MCF 10A (cell line): ENCODE data around the gene RNF212B. TPM values are rescaled to one million over a fixed set of nuclear protein-coding genes. Genes with fewer than 3 reads are reported as not detected.
"Not testable (repeated sequence)": the region's sequence is repeated elsewhere in the genome, so short reads cannot be mapped to it uniquely, and the experiment has no call there.

Source experiments
- BruUV-seq: library from RNA; stranded (reverse); fragments of 400-500 nt; replicated peaks from 2 replicates; lab custom pipeline; 2021; lab: Mats Ljungman, UMichigan
- CTCF ChIA-PET: fragments of 300-600 bp; sonication (Branson Sonifier 250); formaldehyde crosslinking; extraction: SDS; loops from one replicate; lab custom pipeline; 2021; ENCODE audit warnings: antibody characterized with exemption, inconsistent platforms; lab: Yijun Ruan, JAX
- POLR2A ChIA-PET: fragments of 300-600, 350-650 bp; sonication (Branson Sonifier 250); formaldehyde crosslinking; extraction: SDS; loops from one replicate; lab custom pipeline; 2020; ENCODE audit warnings: antibody characterized with exemption, inconsistent platforms; lab: Yijun Ruan, JAX
- DNase-seq: peaks from one replicate; pipeline ENCODE4 v3.0.0-alpha.2; 2018; ENCODE audit not compliant: unreplicated experiment
- H3K27ac Mint-ChIP-seq: one replicate; pipeline ENCODE4 v1.8.0; 2022; ENCODE audit warnings: mild to moderate bottlenecking, low read depth, mixed read lengths; ENCODE audit not compliant: unreplicated experiment
- H3K27me3 Mint-ChIP-seq: one replicate; pipeline ENCODE4 v1.8.0; 2022; ENCODE audit warnings: mixed read lengths; ENCODE audit not compliant: insufficient read depth, unreplicated experiment
- H3K36me3 Mint-ChIP-seq: one replicate; pipeline ENCODE4 v1.8.0; 2022; ENCODE audit warnings: mild to moderate bottlenecking, moderate library complexity, mixed read lengths; ENCODE audit not compliant: insufficient read depth, unreplicated experiment
- H3K4me1 Mint-ChIP-seq: one replicate; pipeline ENCODE4 v1.8.0; 2022; ENCODE audit warnings: mixed read lengths; ENCODE audit not compliant: insufficient read depth, unreplicated experiment
- H3K4me3 Mint-ChIP-seq: one replicate; pipeline ENCODE4 v1.8.0; 2022; ENCODE audit warnings: mild to moderate bottlenecking, moderate library complexity, mixed read lengths; ENCODE audit not compliant: unreplicated experiment
- H3K9me3 Mint-ChIP-seq: one replicate; pipeline ENCODE4 v1.8.0; 2022; ENCODE audit warnings: mixed read lengths; ENCODE audit not compliant: unreplicated experiment
- intact Hi-C: fragments of 100-400 bp; cut with micrococcal nuclease; formaldehyde crosslinking; loops from 2 replicates; pipeline ENCODE4 v1.14.1; 2022
- total RNA-seq: library from RNA; stranded (reverse); gene quantifications from 2 replicates; pipeline ENCODE4 v1.2.3, GENCODE V29; 2022
- TF ChIP-seq, protein P1 (sequence below): fragments of 200-600 bp; IDR thresholded peaks from one replicate; pipeline ENCODE4 v1.8.0; 2022; ENCODE audit warnings: antibody characterized with exemption, mild to moderate bottlenecking; ENCODE audit not compliant: unreplicated experiment

The RNF212B gene
- total RNA-seq, 1 experiment from 2014 or later: not detected

GRCh38 chr14:23228812-23229211 is 8.9 kb upstream of the RNF212B start:
- Mint-ChIP-seq H3K36me3 (peaks cover 5% of the 10 kb centered on the region), H3K4me3 (no peak overlapping the region), H3K9me3 (peaks cover 17% of the 10 kb centered on the region), H3K27ac (no peak overlapping the region), H3K27me3 (peaks cover 14% of the 10 kb centered on the region), H3K4me1 (no peaks in the 10 kb centered on the region)
- intact Hi-C loops: no loop called here
- no peak for DNase-seq
- no TSS peak for BruUV-seq
- ChIA-PET CTCF (no interaction called here), POLR2A (no interaction called here)
- TF ChIP-seq, protein P1, sequence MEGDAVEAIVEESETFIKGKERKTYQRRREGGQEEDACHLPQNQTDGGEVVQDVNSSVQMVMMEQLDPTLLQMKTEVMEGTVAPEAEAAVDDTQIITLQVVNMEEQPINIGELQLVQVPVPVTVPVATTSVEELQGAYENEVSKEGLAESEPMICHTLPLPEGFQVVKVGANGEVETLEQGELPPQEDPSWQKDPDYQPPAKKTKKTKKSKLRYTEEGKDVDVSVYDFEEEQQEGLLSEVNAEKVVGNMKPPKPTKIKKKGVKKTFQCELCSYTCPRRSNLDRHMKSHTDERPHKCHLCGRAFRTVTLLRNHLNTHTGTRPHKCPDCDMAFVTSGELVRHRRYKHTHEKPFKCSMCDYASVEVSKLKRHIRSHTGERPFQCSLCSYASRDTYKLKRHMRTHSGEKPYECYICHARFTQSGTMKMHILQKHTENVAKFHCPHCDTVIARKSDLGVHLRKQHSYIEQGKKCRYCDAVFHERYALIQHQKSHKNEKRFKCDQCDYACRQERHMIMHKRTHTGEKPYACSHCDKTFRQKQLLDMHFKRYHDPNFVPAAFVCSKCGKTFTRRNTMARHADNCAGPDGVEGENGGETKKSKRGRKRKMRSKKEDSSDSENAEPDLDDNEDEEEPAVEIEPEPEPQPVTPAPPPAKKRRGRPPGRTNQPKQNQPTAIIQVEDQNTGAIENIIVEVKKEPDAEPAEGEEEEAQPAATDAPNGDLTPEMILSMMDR: no peak

GRCh38 chr14:23232241-23232808 is 5.4 kb upstream of the RNF212B start:
- DNase-seq, POLR2A ChIA-PET, BruUV-seq, H3K9me3 Mint-ChIP-seq, H3K36me3 Mint-ChIP-seq, H3K27me3 Mint-ChIP-seq, intact Hi-C loops, CTCF ChIA-PET, H3K4me1 Mint-ChIP-seq, H3K27ac Mint-ChIP-seq, H3K4me3 Mint-ChIP-seq: not testable (repeated sequence)

- Mint-ChIP-seq H3K9me3 (no peaks in the 10 kb centered on the region), H3K27me3 (no peaks in the 10 kb centered on the region), H3K4me1 (peaks cover 7% of the 10 kb centered on the region), H3K4me3 (no peak overlapping the region), H3K27ac (no peak overlapping the region), H3K36me3 (no peaks in the 10 kb centered on the region)
- intact Hi-C loops: no loop called here
- DNase-seq: no peak
- no TSS peak for BruUV-seq
- POLR2A ChIA-PET: no interaction called here
- TF ChIP-seq, protein P1: no peak
- CTCF ChIA-PET: interaction anchor here (0.7 kb wide), 1 partner anchor 217 kb away, joined by 3 read pairs; no protein-coding TSS in a partner anchor
Observed at GRCh38 chr14:23240661-23241060, 2.9 kb downstream of the RNF212B start.

- H3K36me3 Mint-ChIP-seq, DNase-seq, BruUV-seq, intact Hi-C loops, H3K4me3 Mint-ChIP-seq, H3K27ac Mint-ChIP-seq, H3K27me3 Mint-ChIP-seq, H3K9me3 Mint-ChIP-seq, H3K4me1 Mint-ChIP-seq: not testable (repeated sequence)
- ChIA-PET CTCF (interaction anchor here (0.6 to 0.7 kb wide), 2 partner anchors 17 to 216 kb away, joined by 3 to 4 read pairs; no protein-coding TSS in a partner anchor), POLR2A (interaction anchor here (1.3 kb wide), 1 partner anchor 146 kb away, joined by 3 read pairs; the partner anchor contains the start of genes ACIN1 and C14orf119)
Observed at GRCh38 chr14:23241061-23241715, 3.5 kb downstream of the RNF212B start.

- no peak overlapping the region for H3K27ac Mint-ChIP-seq
- intact Hi-C loops: no loop called here
- H3K9me3 Mint-ChIP-seq: no peaks in the 10 kb centered on the region
- ChIA-PET POLR2A (interaction anchor here (1.2 to 1.3 kb wide), 2 partner anchors 34 to 147 kb away, joined by 3 to 5 read pairs; partner anchors contain the start of genes ACIN1 and C14orf119), CTCF (interaction anchor here (0.6 to 0.8 kb wide), 2 partner anchors 15 to 16 kb away, joined by 4 read pairs; no protein-coding TSS in a partner anchor)
- peaks cover 7% of the 10 kb centered on the region for H3K4me1 Mint-ChIP-seq
- H3K4me3 Mint-ChIP-seq: no peak overlapping the region
- TF ChIP-seq, protein P1: no peak
- no peaks in the 10 kb centered on the region for H3K27me3 Mint-ChIP-seq
- no TSS peak for BruUV-seq
- DNase-seq: no peak
- no peaks in the 10 kb centered on the region for H3K36me3 Mint-ChIP-seq
Observed at GRCh38 chr14:23242076-23242475, 4.3 kb downstream of the RNF212B start.
